Panc1 (cell line): ENCODE data around the gene WRNIP1.

ENCODE experiments used
- POLR2AphosphoS5 ChIP-seq: IDR thresholded peaks from 2 replicates; pipeline ENCODE4 v1.6.1; 2012; ENCODE audit warnings: mild to moderate bottlenecking, low read depth, low read length, moderate library complexity
- SIN3A ChIP-seq: IDR thresholded peaks from 2 replicates; pipeline ENCODE4 v1.6.1; 2012; ENCODE audit warnings: low read depth, mild to moderate bottlenecking, low read length, moderate library complexity, borderline replicate concordance; ENCODE audit not compliant: insufficient read depth
- TCF7L2 ChIP-seq: IDR thresholded peaks from 2 replicates; pipeline ENCODE4 v1.6.1; 2011; ENCODE audit warnings: mild to moderate bottlenecking, low read depth, low read length, inconsistent platforms
- TF ChIP-seq, protein P1 (sequence below): fragments of 450-650 bp; IDR thresholded peaks from 2 replicates; pipeline ENCODE4 v1.5.1; 2017; ENCODE audit warnings: mild to moderate bottlenecking
- TF ChIP-seq, protein P2 (sequence below), 2 experiments: IDR thresholded peaks; 2 replicates each; pipeline ENCODE4 v1.6.1; 2011 to 2012; ENCODE audit warnings: low read depth in 2 of 2, control low read depth in 1 of 2, low read length in 1 of 2, mild to moderate bottlenecking in 1 of 2, moderate library complexity in 1 of 2; ENCODE audit not compliant: insufficient read depth in 1 of 2

DNA sequence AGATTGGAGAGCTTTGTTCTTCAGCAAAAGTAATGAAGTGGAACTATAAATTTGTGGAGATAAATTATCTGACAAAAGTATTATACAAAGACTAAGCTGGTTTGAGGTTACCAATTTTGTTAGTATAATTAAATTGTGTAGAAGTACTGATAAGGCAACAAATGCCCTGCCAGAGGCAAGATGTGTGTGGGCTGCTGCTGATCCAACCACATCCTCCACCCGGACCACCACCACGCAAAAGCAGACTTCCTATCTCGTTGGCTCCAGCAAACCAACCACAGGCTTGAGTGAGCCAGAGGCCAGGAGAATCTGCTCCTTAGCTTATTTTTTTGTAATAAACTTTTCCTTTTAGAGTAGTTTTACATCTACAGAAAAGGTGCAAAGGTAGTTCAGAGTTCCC lies 13.3 kb upstream of the WRNIP1 start:
- TF ChIP-seq, protein P1, sequence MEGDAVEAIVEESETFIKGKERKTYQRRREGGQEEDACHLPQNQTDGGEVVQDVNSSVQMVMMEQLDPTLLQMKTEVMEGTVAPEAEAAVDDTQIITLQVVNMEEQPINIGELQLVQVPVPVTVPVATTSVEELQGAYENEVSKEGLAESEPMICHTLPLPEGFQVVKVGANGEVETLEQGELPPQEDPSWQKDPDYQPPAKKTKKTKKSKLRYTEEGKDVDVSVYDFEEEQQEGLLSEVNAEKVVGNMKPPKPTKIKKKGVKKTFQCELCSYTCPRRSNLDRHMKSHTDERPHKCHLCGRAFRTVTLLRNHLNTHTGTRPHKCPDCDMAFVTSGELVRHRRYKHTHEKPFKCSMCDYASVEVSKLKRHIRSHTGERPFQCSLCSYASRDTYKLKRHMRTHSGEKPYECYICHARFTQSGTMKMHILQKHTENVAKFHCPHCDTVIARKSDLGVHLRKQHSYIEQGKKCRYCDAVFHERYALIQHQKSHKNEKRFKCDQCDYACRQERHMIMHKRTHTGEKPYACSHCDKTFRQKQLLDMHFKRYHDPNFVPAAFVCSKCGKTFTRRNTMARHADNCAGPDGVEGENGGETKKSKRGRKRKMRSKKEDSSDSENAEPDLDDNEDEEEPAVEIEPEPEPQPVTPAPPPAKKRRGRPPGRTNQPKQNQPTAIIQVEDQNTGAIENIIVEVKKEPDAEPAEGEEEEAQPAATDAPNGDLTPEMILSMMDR = no peak
- no peak for TF ChIP-seq POLR2AphosphoS5
- TF ChIP-seq SIN3A = no peak
- TF ChIP-seq TCF7L2 = no peak
- TF ChIP-seq, protein P2, sequence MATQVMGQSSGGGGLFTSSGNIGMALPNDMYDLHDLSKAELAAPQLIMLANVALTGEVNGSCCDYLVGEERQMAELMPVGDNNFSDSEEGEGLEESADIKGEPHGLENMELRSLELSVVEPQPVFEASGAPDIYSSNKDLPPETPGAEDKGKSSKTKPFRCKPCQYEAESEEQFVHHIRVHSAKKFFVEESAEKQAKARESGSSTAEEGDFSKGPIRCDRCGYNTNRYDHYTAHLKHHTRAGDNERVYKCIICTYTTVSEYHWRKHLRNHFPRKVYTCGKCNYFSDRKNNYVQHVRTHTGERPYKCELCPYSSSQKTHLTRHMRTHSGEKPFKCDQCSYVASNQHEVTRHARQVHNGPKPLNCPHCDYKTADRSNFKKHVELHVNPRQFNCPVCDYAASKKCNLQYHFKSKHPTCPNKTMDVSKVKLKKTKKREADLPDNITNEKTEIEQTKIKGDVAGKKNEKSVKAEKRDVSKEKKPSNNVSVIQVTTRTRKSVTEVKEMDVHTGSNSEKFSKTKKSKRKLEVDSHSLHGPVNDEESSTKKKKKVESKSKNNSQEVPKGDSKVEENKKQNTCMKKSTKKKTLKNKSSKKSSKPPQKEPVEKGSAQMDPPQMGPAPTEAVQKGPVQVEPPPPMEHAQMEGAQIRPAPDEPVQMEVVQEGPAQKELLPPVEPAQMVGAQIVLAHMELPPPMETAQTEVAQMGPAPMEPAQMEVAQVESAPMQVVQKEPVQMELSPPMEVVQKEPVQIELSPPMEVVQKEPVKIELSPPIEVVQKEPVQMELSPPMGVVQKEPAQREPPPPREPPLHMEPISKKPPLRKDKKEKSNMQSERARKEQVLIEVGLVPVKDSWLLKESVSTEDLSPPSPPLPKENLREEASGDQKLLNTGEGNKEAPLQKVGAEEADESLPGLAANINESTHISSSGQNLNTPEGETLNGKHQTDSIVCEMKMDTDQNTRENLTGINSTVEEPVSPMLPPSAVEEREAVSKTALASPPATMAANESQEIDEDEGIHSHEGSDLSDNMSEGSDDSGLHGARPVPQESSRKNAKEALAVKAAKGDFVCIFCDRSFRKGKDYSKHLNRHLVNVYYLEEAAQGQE (IDR thresholded peaks at IDR 0.05; ENCODE audit: insufficient read depth in 1 of 2, low read depth in 2 of 2, low read length in 1 of 2) = no peak
